Limb (tissue), 2 donors: ENCODE measurements around the gene PDIA6.

ENCODE experiments used
- DNase-seq, 2 donors: peaks; one replicate each; pipeline ENCODE4 v3.0.0-alpha.2; 2016; ENCODE audit errors: extremely low spot score in 2 of 2

PDIA6 gene

DNA sequence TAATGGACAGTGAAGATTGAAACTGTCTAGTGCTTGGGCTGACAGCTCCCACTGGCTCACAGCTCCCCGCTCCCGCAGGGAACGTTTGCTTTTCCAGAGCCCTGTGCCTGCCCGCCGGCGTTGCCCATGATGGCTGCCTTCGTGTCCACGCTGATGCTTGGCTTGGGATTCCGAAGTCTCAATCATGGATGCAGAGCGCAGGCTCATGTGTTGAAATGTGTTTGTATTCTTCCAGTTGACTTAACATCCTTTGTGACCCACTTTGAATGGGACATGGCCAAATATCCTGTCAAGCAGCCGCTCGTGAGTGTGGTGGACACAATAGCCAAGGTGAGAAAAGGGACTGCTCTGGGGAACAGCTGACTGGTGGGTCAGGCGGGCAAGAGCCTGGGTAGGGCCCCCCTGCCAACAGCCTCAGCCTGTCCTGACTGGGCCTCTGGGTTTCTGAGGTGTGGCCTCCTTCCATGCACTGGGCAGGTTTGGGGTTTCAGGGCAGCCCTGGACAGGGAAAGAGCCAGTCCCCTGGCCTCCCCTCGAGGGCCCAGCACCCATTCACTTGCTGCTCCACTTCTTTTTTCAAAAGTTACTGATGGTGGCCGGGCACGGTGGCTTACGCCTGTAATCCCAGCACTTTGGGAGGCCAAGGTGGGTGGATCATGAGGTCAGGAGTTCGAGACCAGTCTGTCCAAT lies 48.3 kb downstream of the PDIA6 start:
- no peak for DNase-seq

DNA sequence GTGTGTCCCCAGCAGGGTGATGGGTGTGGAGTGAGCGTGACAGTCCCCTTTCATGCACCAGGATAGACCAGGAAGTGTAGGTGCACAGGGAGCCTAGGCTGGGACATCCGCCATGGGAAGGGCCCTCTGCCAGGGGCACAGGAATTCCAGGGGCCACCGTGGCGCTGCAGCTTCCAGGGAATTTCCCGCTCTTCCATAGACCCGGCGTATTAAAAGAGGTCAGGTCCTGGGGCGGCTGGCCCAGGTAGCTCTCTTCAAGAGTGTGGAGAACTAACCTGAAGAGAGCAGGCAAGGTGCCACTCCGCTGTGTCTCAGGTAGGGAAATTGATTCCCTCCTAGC lies 49.2 kb downstream of the PDIA6 start:
- no peak for DNase-seq

DNA sequence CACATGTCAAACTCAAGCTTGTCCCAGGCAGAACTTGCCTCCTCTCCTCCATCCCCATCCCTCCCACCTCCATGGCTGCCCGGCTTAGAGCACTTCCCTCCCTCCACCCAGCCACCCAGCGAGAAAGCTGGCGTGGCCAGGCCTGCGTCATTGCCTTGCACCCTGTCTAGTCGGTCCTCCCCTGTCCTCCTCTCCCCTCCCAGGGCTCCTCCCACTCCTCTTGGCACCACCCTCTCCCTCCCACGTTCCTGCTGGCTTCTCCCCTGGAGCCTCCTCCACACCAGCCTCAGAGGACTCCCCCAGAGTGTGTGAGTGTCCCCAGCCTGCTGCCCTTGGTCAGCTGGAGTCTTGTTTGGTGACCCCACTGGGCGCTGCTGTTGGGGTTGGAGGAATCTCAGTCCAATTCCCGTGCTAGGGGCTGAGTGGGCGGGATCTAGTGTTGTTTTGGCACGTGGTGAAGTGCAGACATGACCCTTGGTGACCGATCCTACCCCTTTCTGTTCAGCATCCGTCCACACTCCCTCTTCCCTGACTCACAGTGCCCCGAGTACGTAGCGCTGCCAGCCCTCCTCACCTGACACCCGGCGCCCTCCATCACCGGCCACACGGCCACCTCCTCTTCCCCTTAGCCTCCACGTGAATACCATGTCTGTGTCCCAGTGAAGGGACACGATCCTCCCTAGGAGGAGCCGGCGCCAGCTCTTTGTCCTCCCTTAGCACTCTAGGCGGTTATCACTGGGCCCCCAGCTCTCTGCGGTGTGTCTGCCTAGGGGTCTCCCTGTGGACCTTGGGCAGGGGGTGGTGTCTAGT lies 49.7 kb downstream of the PDIA6 start:
- no peak for DNase-seq

DNA sequence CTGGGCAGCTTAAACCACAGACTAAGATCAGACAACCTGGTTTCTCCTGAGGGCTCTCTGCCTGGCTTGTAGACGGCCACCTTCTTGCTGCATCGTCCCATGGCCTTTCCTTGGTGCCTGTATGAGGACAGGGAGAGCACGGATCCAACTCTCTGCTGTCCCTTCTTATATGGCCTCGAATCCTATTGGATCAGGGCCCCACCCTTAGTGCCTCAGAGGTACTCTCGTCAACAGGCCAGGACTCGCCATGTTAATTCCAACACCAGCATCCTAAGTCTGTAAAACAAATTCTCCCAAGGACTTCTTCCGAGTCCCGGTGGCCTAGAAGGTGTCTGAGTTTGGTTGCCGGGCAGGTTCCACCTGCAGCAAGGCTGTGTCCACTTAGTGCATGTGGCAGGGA lies 51.0 kb downstream of the PDIA6 start:
- DNase-seq: no peak

DNA sequence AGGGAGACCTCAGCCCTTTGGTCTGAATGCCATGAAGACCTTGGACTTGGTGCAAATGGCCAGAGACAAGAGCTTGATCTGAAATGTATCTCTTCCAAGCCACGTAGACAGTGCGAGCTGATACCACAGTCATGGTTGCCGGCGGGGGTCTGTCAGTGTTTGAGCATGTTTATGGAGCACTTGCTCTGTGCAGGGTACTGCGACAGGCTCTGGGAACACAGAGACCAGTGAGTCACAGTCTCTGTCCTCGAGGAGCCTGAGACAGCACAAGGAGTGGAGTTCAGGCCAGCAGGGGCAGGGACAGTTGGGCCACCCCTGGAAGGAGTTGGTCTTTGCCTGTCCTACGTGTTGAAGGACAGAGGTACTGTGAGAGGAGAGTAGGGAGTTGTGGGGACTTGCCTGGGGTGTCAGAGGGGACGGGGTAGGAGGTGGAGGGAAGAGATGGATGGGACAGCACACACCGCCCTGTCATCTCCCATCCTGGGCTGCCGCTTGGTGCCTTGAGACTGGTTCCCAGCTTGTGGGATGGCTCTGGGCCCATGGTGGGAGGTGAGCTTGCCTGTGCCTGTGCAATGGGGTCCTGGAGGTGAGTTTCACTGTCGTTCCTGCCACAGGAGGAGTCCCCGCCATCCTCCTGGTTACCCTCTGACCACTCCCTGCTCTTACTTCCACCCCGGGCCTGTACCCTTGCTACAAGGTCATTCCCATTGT lies 51.6 kb downstream of the PDIA6 start:
- no peak for DNase-seq

DNA sequence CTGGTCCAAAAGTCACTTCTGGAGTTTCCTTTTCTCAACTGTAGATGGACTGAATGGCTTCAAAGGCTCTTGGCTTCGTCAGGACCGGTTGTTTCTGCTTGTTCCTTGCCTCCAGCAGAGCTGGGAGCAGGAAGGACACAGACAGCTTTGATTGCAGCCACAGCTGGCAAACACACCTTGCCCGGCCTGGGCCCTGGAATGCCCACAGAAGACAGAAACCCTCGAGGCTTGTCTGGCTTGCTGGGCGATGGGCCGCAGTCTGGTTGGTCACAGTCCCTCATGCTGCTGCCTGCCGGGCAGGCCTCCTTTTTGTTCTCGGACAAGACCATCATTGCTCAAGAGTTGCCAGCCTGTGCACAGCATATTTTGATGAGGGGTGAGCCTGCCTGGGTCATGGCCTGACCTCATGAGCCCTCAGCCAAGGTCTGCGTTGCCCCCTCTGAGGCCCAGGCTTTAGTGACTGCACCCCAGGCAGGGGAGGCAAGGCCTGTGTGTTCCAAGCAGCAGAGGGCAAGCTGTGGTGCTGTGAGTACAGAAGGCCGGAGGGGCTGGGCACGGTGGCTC lies 53.4 kb downstream of the PDIA6 start:
- no peak for DNase-seq

DNA sequence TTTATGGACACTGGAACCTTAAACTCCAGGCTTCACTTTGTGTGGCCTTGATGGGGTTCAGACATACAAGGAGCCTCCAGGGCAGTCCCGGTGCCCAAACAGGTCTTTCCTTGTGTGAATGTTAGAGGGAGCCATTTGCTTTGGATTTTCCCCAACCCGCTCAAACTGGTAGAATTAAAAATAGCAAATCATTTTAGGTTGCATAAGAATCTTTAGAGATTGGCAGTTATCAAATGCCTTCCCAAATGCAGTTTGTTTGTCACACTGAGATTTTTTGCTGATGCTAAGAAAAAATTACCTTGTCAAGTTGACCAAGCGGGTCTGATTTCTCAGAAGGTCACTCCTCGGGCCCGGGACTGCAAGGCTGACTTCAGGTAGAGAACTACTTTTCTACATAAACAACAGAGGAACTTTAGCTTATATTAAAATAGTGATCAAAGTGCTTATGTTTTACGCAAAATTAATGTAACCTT lies 54.7 kb downstream of the PDIA6 start:
- no peak for DNase-seq

DNA sequence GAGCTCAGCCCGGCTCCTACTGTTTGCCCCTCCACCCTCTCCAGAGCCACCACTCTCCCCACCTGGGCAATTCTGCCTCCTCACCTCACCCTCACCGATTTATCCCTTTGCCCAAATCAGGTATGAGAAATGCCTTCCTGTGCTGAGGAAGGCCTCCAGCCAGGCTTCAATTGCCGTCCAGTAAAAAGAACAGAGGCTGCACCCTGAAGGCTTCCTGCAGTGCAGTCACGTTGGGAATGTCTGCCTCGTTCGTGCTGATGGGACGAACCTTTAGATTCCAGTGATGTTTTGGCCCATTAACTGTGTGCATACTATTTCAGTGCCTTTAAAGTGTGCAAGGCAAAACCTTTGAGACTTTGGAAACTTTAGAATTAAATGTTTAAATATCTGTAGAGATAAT lies 57.0 kb downstream of the PDIA6 start:
- no peak for DNase-seq

DNA sequence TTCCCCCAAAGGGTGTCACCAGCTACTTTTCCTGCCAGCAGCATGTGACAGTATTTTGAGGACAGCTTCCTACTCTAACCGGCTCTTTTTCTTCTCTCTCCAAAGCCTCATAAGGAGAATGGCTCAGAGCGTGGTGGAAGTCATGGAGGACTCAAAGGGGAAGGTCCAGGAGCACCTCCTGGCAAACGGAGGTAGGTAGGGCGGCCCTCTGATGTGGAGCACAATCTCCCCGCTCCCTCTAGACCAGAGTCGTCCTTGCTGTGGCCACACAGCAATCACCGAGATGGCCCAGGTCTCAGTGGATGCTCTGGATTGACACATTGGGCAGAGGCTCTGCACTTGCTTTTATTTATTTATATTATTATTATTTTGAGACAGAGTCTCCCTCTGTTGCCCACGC lies 58.7 kb downstream of the PDIA6 start:
- no peak for DNase-seq

DNA sequence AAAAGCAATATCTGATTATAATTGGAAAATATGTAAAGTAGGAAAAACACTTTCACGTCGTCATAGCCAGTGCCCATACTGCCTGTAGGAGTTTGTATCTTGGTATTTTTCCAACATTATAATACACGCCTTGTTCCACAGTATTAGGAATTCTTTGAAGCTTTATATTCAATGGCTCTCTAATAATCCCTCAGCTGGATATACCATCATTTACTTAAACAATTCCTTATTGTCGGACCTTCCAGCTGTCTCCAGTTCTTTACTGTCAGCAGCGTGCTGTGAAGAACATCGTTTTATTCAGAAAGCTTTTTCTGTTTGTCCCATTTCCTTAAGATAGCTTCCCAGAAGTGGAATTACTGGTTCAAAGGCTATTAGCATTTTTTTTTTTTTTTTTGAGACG lies 59.4 kb downstream of the PDIA6 start:
- DNase-seq: peak in 1 of 2 donors; percentile 38

DNA sequence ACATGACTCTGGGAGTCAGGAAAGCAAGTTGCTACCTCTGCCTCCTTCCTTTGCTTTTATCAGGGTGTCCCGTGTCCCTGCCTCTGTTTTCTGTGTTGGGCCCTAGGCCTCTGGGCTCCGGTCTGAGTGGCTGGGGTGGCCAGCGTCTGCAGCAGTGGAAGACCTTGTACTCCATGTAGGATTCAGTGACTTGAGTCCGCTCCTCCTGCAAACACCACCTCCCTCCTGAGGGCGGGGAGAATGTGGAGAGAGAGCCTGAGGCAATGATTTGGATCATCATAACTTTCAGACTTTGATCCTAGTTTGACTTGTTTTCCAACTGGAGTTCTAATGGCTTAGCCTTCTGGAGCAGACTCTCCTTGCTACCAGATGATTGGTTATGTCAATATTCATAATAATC lies 60.3 kb downstream of the PDIA6 start:
- no peak for DNase-seq

DNA sequence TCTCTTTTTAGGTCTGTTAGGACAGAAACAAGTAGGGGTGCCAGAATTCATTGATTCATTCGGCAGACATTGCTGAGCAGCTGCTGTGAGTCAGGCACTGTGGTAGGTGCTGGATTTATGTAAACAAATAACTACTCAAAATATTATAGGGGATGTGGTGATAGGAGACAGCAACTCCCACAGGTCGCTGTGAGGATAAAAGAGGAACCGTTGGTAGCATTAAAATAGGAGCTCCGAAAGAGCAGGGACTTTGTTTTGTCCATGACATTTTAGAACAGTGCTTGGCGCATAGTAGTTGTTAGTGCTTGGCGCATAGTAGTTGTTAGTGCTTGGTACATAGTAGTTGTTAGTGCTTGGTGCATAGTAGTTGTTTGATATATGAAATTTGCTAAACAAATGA lies 62.0 kb downstream of the PDIA6 start:
- DNase-seq: no peak

DNA sequence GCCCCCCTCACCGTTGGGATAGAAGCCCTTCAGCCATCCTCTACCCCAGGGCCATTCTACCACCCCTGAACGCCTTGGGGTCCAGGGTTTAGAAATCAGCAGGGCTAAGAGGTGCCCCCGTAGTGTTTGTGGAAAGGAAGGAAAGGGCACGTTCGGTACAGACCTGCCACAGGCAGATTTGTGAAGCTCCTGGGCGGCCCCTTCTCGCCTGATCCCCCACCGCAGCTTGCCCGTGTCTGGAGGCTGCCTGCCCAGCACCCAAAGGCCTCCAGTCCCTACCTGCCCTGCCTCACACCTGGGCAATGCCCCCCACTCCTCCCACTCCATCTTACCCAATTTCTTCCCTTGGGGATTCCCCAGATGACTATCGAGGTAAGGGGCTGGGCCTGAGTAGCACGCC lies 69.9 kb downstream of the PDIA6 start:
- no peak for DNase-seq

DNA sequence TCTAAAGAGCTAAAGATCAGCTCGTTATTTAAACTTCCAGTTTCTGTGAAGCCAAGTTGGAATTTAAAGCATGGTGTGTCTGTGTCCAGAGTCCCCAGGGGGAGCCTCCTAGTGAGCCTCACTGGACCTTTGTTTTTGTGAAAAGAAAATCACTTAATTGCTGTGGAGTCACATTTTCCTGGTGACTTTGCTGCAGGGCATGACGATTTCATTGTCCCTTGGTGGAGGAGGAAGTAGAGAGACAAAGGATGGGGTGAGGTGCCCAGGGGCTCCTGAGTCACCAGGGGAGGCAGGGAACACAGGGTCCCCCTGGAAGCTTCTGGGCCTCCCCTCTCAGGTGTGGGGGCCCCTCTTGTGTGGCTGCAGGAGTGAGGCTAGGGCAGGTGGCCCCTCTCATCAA lies 71.4 kb downstream of the PDIA6 start:
- DNase-seq: no peak

DNA sequence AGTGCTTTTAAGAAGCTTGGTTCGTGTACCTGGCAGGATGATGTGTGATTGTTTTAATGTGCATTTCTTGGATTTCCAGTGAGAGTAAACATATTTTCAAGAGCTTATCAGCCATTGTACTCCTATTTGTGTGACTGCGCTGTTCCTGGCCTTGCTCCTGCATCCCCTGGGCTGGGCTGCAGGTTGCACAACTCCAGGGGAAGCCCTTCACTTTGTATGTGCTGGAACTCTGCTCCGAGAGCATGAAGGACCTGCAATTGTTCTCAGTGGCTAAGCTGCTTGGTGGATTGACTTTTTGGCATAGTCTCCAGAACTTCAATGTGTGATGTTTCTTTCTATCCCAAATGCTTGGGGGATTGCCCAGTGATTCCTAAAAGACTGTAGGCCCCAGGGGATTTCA lies 72.4 kb downstream of the PDIA6 start:
- DNase-seq: no peak

DNA sequence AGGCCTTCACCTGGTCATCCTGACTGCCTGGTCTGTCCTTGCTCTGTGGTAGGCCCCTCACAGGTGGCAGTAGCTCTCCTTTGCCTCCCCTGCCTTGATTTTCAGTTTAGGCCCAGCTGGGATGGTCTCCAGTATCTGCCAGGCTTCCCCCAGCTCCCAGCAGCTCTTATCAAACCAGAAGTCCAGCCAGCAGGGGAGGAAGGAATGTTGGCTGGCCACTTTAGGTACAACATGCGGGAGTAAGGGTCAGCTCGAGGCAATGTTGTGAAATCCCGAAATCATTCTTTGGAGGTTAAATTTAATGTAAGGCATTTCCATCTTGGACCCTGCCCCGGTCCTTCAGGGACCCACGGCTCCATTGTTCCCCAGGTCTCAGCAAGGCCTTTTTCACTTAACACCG lies 74.4 kb downstream of the PDIA6 start:
- DNase-seq: no peak

DNA sequence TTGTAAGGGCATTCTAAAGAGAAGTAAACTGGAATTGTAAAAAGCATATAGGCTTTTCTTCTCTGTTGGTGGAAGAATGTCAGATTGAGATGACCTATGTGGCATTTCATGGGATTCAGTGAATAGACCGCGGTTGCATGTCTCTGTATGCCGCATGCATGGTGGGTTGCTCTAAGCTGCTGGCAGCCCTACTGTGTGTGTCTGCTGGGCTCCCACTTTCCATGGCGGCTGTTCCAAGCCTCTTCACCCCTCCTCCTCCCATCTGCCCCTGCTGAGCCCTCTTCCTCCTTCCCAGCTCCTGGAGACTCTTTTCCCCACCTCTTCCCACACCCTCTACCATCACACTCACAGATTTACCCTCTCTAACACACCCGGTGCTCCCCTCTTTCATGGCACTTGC lies 78.6 kb downstream of the PDIA6 start:
- no peak for DNase-seq

DNA sequence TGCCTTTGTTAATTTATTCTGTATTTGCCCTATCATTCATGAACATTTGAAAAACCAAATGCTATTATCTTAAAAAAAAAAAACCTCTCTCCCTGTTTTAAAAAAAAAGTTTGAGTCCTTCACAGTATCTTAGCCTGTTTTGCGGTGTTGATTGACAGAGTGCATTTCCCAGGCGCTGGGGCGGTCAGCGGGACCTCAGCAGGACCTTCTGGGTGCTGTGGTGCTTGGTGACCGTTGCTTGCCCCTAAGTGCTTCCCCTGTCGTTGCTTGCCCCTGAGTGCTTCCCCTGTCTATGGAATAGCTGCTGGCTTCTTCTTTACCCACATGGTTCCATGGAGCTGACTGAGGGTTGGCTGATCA lies 79.0 kb downstream of the PDIA6 start:
- DNase-seq: no peak
